Erythroblast (primary cell): Measurements from ENCODE around the gene GTF2IRD1.

ENCODE experiments used
- GATA1 ChIP-seq: IDR thresholded peaks from 2 replicates; pipeline ENCODE4 v1.6.1; 2011; ENCODE audit warnings: low read depth, mild to moderate bottlenecking, control low read depth, low read length, moderate library complexity
- POLR2A ChIP-seq: IDR thresholded peaks from 2 replicates; pipeline ENCODE4 v1.6.1; 2011; ENCODE audit warnings: mild to moderate bottlenecking, low read length

GRCh38 chr7:74519395-74519794, 65.7 kb downstream of the GTF2IRD1 start:
- TF ChIP-seq POLR2A = no peak
- TF ChIP-seq GATA1 = no peak
